ENCODE measurements around the gene ALG2.

DNA sequence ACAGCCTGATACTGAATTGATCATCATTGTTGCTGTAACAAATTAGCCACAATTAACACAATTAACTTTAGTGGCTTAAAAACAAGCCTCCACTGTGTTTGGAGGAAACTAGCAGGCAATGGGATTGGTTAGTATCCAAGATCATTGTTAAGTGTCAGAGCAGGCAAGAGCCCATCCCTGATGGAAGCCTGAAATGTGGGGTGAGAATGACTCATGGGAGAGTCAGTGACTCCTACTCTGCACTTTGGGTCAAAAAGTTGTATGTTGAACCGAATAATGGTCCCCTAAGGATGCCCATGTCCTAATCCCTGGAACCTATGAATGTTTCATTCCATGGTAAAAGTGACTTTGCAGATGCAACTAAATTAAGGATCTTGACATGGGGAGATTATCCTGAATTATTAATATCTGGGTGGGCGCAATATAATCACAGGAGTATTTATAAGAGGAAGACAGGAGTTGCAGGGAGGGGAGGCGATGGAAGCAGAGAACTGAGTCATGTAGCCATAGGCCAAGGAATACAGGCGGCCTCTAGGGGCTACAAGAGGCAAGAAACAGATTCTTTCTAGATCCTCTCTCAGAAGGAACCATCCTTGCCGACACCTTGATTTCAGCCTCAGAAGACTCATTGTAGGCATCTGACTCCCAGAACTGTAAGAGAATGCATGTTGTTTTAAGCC is 28.8 kb downstream of the ALG2 start:
- TF ChIP-seq POLR2AphosphoS5 (IDR thresholded peaks at IDR 0.05; ENCODE audit: low read depth, low read length) (no peak), POLR2A (IDR thresholded peaks at IDR 0.05; ENCODE audit: low read depth, low read length) (no peak), POU2F2 (IDR thresholded peaks at IDR 0.05; ENCODE audit: low read depth, low read length) (no peak), SPI1 (IDR thresholded peaks at IDR 0.05; ENCODE audit: low read depth, low read length) (no peak), TAF1 (IDR thresholded peaks at IDR 0.05; ENCODE audit: low read depth, low read length) (no peak), PAX5 (IDR thresholded peaks at IDR 0.05; ENCODE audit: insufficient read depth, low read length, severe bottlenecking) (no peak)
